Fibroblast of pulmonary artery (primary cell): Measurements from ENCODE around the gene FAM228A.

Source experiments
- DNase-seq: peaks from one replicate; pipeline ENCODE4 v3.0.0-alpha.2; 2010; ENCODE audit warnings: low read depth
- H3K4me3 ChIP-seq: replicated peaks from 2 replicates; pipeline ENCODE4 v1.5.1; 2011; ENCODE audit warnings: low read depth, mild to moderate bottlenecking, control low read depth, low read length, moderate library complexity
- TF ChIP-seq, protein P1 (sequence below): IDR thresholded peaks from 2 replicates; pipeline ENCODE4 v1.5.1; 2011; ENCODE audit warnings: mild to moderate bottlenecking, control low read depth, low read length, inconsistent platforms; ENCODE audit errors: missing control alignments

Gene FAM228A

DNA sequence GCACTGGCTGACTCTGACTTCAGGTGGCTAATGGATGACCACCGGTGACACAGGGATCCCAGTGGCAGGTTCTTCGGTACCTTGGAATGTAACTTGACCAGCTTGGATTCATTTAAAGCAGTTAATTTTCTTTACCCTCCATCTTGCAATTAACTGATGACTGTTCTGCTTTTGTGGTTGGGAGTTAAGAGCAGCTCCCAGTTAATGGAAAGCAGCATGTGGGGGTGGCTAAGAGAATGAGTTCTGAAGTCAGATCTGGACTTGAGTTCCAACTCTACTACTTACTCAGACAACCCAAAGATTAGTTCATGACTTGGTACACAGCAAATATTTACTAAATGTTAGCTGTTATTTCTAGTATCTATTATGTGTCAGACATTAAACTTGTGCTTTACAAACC, 58.5 kb downstream of the FAM228A start:
- TF ChIP-seq, protein P1, sequence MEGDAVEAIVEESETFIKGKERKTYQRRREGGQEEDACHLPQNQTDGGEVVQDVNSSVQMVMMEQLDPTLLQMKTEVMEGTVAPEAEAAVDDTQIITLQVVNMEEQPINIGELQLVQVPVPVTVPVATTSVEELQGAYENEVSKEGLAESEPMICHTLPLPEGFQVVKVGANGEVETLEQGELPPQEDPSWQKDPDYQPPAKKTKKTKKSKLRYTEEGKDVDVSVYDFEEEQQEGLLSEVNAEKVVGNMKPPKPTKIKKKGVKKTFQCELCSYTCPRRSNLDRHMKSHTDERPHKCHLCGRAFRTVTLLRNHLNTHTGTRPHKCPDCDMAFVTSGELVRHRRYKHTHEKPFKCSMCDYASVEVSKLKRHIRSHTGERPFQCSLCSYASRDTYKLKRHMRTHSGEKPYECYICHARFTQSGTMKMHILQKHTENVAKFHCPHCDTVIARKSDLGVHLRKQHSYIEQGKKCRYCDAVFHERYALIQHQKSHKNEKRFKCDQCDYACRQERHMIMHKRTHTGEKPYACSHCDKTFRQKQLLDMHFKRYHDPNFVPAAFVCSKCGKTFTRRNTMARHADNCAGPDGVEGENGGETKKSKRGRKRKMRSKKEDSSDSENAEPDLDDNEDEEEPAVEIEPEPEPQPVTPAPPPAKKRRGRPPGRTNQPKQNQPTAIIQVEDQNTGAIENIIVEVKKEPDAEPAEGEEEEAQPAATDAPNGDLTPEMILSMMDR: no peak
- no peak for DNase-seq
- no peak overlapping the region for H3K4me3 ChIP-seq

DNA sequence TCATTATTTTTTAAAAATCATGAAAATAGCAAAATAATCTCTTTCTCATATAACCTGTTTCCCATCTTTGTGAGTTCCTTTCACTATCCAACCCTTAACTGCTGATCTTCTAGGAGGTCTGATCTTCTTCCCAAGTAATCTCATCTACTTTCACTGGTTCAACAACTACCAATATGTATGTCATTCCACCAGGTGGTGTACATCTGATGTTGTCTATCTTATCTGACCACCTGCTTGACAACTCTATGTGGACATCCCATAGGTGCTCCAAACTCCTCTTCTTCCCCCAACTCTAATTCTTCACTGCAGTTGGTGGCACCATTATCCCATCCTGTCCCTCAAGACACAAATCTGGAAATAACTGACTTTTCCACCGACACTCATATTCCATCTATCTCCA, 62.5 kb downstream of the FAM228A start:
- no peak for DNase-seq
- TF ChIP-seq, protein P1: no peak
- H3K4me3 ChIP-seq: no peak overlapping the region

DNA sequence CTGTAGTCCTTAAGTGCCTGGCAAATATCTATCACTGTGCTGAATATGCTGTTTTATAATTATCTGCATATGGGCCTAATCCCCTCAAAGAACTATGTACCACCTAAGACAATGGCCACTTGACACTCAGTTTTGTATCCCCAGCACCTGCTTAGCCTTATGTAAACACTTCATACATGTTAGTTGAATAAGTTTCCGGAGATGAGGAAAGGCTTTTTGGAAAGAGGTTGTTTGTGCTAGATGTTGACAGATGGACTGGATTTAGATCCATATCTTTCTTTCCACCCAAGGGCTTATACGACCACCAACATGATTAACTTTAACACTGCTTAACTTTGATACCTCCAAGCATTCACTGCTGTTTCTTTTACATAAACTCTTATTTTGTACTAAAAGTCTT, 63.3 kb downstream of the FAM228A start:
- TF ChIP-seq, protein P1: no peak

DNA sequence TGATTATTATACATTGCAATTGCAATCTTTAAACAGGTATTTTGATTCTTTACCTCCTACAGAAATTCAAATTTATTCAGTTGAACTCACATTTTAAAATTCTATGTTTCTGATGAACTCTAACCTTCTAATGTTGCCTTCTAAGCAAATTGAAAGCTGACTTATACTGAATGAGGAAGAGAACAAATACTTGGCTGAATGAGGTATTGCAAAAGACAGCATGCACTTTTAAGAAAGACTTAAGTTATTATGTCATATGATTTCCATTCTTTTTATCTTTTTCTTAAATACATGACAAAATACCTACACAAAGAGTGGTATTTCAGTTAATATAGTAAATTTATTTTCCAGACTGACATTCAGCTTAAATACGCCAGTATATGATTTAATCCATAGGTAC, 64.7 kb downstream of the FAM228A start:
- TF ChIP-seq, protein P1: no peak
- H3K4me3 ChIP-seq: no peak overlapping the region
- peak; percentile 18 for DNase-seq

More for the DNA sequence above, 63.3 kb downstream of the FAM228A start:
- no peak for DNase-seq
- no peak overlapping the region for H3K4me3 ChIP-seq
